HepG2 (cell line): ENCODE measurements around the gene PRMT5. TPM values are rescaled to one million over a fixed set of nuclear protein-coding genes. Genes with fewer than 3 reads are reported as not detected.
A peak's percentile ranks its signal among the peaks of the same experiment; 100 is the strongest.

Experiments
- EP300 ChIP-seq, 3 experiments: sonication (generic) in 1 of 3; formaldehyde crosslinking in 1 of 3; IDR thresholded peaks; 2 replicates each; pipeline versions ENCODE4 v1.5.1 to v1.6.1; 2011 to 2020; ENCODE audit warnings: low read depth in 2 of 3, low read length in 2 of 3, borderline replicate concordance in 1 of 3, improper control_type of control experiment in 1 of 3, mild to moderate bottlenecking in 1 of 3, missing genetic modification reagents in 1 of 3, moderate library complexity in 1 of 3
- HDAC6 ChIP-seq: fragments of 200-600 bp; sonication (generic); IDR thresholded peaks from 2 replicates; pipeline ENCODE4 v1.7.0; 2017; ENCODE audit warnings: mild to moderate bottlenecking, antibody characterized with exemption, low read length, low read depth
- ONECUT2 ChIP-seq: sonication (generic); formaldehyde crosslinking; IDR thresholded peaks from 2 replicates; pipeline ENCODE4 v1.4.0; 2020; ENCODE audit warnings: missing genetic modification reagents
- TBX2 ChIP-seq: sonication (generic); formaldehyde crosslinking; IDR thresholded peaks from 2 replicates; pipeline ENCODE4 v1.5.0; 2020; ENCODE audit warnings: missing genetic modification reagents, mild to moderate bottlenecking, borderline replicate concordance
- TOPORS ChIP-seq: sonication (generic); formaldehyde crosslinking; IDR thresholded peaks from 2 replicates; pipeline ENCODE4 v1.8.0; 2023; ENCODE audit warnings: mild to moderate bottlenecking, missing genetic modification reagents
- ZFP90 ChIP-seq: sonication (generic); formaldehyde crosslinking; IDR thresholded peaks from 2 replicates; pipeline ENCODE4 v1.8.0; 2022; ENCODE audit warnings: missing genetic modification reagents, mild to moderate bottlenecking, inconsistent platforms, borderline replicate concordance
- ZNF382 ChIP-seq: sonication (generic); formaldehyde crosslinking; IDR thresholded peaks from 2 replicates; pipeline ENCODE4 v1.5.0; 2020; ENCODE audit warnings: missing genetic modification reagents, mild to moderate bottlenecking, borderline replicate concordance
- ZNF44 ChIP-seq: sonication (generic); formaldehyde crosslinking; IDR thresholded peaks from 2 replicates; pipeline ENCODE4 v1.5.1; 2020; ENCODE audit warnings: mild to moderate bottlenecking, missing genetic modification reagents
- ZNF446 ChIP-seq: sonication (generic); formaldehyde crosslinking; IDR thresholded peaks from 2 replicates; pipeline ENCODE4 v1.5.0; 2020; ENCODE audit warnings: mild to moderate bottlenecking, missing genetic modification reagents
- ZNF746 ChIP-seq: sonication (generic); formaldehyde crosslinking; IDR thresholded peaks from 2 replicates; pipeline ENCODE4 v1.8.0; 2022; ENCODE audit warnings: mild to moderate bottlenecking, missing genetic modification reagents
- polyA plus RNA-seq, 8 experiments: library from polyadenylated mRNA; depleted of rRNA in 3 of 8; stranded (reverse) in 7 of 8; unstranded in 1 of 8; fragments of >200 nt; fragmentation: Illumina TruSeq in 4 of 8; extraction: Trizol in 4 of 8; gene quantifications; 2 replicates each; pipeline versions ENCODE4 v1.2.1 to v1.2.3, GENCODE V29; 2011 to 2016; ENCODE audit warnings: low read depth in 4 of 8, missing spikeins in 1 of 8, mixed read lengths in 1 of 8; ENCODE audit not compliant: insufficient read depth in 1 of 8
- total RNA-seq, 5 experiments: library from RNA; depleted of rRNA; stranded (reverse); fragments of >200 nt; fragmentation: Illumina TruSeq; extraction: Trizol; gene quantifications; 2 replicates each; pipeline ENCODE4 v1.2.3, GENCODE V29; 2016; ENCODE audit warnings: low read depth in 1 of 5
- TF ChIP-seq, protein P1 (sequence below): sonication (generic); formaldehyde crosslinking; IDR thresholded peaks from 2 replicates; pipeline ENCODE4 v1.4.0; 2020; ENCODE audit warnings: missing genetic modification reagents, borderline replicate concordance
- TF ChIP-seq, protein P2 (sequence below): sonication (generic); formaldehyde crosslinking; conservative IDR thresholded peaks from 2 replicates; pipeline ENCODE4 v1.4.0; 2020; ENCODE audit warnings: mild to moderate bottlenecking, missing genetic modification reagents, moderate library complexity
- TF ChIP-seq, protein P3 (sequence below): sonication (generic); formaldehyde crosslinking; IDR thresholded peaks from 2 replicates; pipeline ENCODE4 v1.5.0; 2020; ENCODE audit warnings: missing genetic modification reagents
- TF ChIP-seq, protein P4 (sequence below): sonication (generic); formaldehyde crosslinking; IDR thresholded peaks from 2 replicates; pipeline ENCODE4 v1.9.0; 2021; ENCODE audit warnings: missing genetic modification reagents, borderline replicate concordance
- TF ChIP-seq, protein P5 (sequence below): sonication (generic); formaldehyde crosslinking; IDR thresholded peaks from 2 replicates; pipeline ENCODE4 v1.5.1; 2020; ENCODE audit warnings: mild to moderate bottlenecking, missing genetic modification reagents, moderate library complexity
- TF ChIP-seq, protein P6 (sequence below): sonication (generic); formaldehyde crosslinking; IDR thresholded peaks from 2 replicates; pipeline ENCODE4 v1.8.0; 2022; ENCODE audit warnings: missing genetic modification reagents, mild to moderate bottlenecking, borderline replicate concordance

PRMT5 gene
- total and polyA plus RNA-seq, 2 of the 13 experiments (the other 11 are each of a cell fraction or from before 2014, with no cell fraction given), result 210 to 354 TPM

DNA sequence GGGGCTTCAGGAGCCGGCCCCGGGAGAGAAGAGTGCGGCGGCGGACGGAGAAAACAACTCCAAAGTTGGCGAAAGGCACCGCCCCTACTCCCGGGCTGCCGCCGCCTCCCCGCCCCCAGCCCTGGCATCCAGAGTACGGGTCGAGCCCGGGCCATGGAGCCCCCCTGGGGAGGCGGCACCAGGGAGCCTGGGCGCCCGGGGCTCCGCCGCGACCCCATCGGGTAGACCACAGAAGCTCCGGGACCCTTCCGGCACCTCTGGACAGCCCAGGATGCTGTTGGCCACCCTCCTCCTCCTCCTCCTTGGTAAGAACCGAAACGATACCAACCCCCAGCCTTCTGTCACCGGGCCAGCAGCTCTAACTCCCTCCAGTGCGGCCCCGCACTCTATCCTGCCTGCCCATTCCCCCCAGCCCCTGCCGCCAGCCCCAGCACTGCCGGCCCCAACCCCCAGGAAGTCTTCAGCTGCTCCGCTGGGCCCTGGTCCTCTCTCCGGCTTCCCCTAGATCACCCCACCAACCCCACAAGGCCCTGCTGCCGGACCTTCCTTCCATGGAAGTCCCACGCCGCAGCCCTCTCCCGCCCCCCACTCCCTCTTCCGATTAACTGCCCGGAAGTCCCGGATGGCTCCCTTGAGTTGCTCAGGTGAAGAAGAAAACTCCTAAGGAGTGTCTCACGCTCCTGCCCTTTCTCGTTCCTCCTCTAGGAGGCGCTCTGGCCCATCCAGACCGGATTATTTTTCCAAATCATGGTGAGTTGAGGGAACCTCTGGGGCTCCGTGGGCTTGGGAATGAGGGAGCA is 56.9 kb downstream of the PRMT5 start (continued):
- TF ChIP-seq, protein P1, sequence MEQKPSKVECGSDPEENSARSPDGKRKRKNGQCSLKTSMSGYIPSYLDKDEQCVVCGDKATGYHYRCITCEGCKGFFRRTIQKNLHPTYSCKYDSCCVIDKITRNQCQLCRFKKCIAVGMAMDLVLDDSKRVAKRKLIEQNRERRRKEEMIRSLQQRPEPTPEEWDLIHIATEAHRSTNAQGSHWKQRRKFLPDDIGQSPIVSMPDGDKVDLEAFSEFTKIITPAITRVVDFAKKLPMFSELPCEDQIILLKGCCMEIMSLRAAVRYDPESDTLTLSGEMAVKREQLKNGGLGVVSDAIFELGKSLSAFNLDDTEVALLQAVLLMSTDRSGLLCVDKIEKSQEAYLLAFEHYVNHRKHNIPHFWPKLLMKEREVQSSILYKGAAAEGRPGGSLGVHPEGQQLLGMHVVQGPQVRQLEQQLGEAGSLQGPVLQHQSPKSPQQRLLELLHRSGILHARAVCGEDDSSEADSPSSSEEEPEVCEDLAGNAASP (CRISPR knock-in tag), result peak; percentile 64; the same call in 1 of the 2 replicates
- TF ChIP-seq, protein P2, sequence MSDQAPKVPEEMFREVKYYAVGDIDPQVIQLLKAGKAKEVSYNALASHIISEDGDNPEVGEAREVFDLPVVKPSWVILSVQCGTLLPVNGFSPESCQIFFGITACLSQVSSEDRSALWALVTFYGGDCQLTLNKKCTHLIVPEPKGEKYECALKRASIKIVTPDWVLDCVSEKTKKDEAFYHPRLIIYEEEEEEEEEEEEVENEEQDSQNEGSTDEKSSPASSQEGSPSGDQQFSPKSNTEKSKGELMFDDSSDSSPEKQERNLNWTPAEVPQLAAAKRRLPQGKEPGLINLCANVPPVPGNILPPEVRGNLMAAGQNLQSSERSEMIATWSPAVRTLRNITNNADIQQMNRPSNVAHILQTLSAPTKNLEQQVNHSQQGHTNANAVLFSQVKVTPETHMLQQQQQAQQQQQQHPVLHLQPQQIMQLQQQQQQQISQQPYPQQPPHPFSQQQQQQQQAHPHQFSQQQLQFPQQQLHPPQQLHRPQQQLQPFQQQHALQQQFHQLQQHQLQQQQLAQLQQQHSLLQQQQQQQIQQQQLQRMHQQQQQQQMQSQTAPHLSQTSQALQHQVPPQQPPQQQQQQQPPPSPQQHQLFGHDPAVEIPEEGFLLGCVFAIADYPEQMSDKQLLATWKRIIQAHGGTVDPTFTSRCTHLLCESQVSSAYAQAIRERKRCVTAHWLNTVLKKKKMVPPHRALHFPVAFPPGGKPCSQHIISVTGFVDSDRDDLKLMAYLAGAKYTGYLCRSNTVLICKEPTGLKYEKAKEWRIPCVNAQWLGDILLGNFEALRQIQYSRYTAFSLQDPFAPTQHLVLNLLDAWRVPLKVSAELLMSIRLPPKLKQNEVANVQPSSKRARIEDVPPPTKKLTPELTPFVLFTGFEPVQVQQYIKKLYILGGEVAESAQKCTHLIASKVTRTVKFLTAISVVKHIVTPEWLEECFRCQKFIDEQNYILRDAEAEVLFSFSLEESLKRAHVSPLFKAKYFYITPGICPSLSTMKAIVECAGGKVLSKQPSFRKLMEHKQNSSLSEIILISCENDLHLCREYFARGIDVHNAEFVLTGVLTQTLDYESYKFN (CRISPR knock-in tag), result 0 out of 2 replicates have a peak, but pooled peaks have one; percentile 17
- TF ChIP-seq HDAC6 (no peak), ZNF382 (CRISPR knock-in tag) (no peak), ONECUT2 (CRISPR knock-in tag) (no peak), TOPORS (no peak; the same call in 1 of the 2 replicates), ZNF746 (CRISPR knock-in tag) (no peak), ZFP90 (peak; percentile 22; the same call in 1 of the 2 replicates), TBX2 (CRISPR knock-in tag) (no peak; the same call in 1 of the 2 replicates), ZNF44 (CRISPR knock-in tag) (no peak), ZNF446 (CRISPR knock-in tag) (peak; percentile 75; the same call in 1 of the 2 replicates), EP300 (IDR thresholded peaks at IDR 0.05; ENCODE audit: low read depth in 2 of 2, low read length in 2 of 2) (peak in 1 of 2 experiments; percentile 54; a peak in 2 of 4 replicates), EP300 (CRISPR knock-in tag; IDR thresholded peaks at IDR 0.05; ENCODE audit: borderline replicate concordance) (no peak)
- TF ChIP-seq, protein P3, sequence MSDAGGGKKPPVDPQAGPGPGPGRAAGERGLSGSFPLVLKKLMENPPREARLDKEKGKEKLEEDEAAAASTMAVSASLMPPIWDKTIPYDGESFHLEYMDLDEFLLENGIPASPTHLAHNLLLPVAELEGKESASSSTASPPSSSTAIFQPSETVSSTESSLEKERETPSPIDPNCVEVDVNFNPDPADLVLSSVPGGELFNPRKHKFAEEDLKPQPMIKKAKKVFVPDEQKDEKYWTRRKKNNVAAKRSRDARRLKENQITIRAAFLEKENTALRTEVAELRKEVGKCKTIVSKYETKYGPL (CRISPR knock-in tag), result no peak
- TF ChIP-seq, protein P4, sequence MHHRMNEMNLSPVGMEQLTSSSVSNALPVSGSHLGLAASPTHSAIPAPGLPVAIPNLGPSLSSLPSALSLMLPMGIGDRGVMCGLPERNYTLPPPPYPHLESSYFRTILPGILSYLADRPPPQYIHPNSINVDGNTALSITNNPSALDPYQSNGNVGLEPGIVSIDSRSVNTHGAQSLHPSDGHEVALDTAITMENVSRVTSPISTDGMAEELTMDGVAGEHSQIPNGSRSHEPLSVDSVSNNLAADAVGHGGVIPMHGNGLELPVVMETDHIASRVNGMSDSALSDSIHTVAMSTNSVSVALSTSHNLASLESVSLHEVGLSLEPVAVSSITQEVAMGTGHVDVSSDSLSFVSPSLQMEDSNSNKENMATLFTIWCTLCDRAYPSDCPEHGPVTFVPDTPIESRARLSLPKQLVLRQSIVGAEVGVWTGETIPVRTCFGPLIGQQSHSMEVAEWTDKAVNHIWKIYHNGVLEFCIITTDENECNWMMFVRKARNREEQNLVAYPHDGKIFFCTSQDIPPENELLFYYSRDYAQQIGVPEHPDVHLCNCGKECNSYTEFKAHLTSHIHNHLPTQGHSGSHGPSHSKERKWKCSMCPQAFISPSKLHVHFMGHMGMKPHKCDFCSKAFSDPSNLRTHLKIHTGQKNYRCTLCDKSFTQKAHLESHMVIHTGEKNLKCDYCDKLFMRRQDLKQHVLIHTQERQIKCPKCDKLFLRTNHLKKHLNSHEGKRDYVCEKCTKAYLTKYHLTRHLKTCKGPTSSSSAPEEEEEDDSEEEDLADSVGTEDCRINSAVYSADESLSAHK (CRISPR knock-in tag), result 0 out of 2 replicates have a peak, but pooled peaks have one; percentile 14
- TF ChIP-seq, protein P5, sequence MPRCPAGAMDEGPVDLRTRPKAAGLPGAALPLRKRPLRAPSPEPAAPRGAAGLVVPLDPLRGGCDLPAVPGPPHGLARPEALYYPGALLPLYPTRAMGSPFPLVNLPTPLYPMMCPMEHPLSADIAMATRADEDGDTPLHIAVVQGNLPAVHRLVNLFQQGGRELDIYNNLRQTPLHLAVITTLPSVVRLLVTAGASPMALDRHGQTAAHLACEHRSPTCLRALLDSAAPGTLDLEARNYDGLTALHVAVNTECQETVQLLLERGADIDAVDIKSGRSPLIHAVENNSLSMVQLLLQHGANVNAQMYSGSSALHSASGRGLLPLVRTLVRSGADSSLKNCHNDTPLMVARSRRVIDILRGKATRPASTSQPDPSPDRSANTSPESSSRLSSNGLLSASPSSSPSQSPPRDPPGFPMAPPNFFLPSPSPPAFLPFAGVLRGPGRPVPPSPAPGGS (CRISPR knock-in tag), result peak; percentile 29; the same call in 1 of the 2 replicates
- TF ChIP-seq, protein P6, sequence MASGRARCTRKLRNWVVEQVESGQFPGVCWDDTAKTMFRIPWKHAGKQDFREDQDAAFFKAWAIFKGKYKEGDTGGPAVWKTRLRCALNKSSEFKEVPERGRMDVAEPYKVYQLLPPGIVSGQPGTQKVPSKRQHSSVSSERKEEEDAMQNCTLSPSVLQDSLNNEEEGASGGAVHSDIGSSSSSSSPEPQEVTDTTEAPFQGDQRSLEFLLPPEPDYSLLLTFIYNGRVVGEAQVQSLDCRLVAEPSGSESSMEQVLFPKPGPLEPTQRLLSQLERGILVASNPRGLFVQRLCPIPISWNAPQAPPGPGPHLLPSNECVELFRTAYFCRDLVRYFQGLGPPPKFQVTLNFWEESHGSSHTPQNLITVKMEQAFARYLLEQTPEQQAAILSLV (CRISPR knock-in tag), result peak; percentile 14
